K562 (cell line): ENCODE measurements around the gene PPIL1. TPM values are rescaled to one million over a fixed set of nuclear protein-coding genes. Genes with fewer than 3 reads are reported as not detected.
A peak's percentile ranks its signal among the peaks of the same experiment; 100 is the strongest.

Experiments
- BRD4 ChIP-seq: fragments of 200-600 bp; sonication (generic); IDR thresholded peaks from 2 replicates; pipeline ENCODE4 v1.6.1; 2017; ENCODE audit warnings: inconsistent platforms
- CLOCK ChIP-seq: fragments of 250-450 bp; sonication (Bioruptor Pico); IDR thresholded peaks from 2 replicates; pipeline ENCODE4 v1.4.0; 2020; ENCODE audit warnings: mild to moderate bottlenecking, moderate library complexity, borderline replicate concordance
- DIDO1 ChIP-seq: fragments of 450-650 bp; IDR thresholded peaks from 2 replicates; pipeline ENCODE4 v1.6.1; 2016; ENCODE audit warnings: low read depth, missing biosample characterization, missing genetic modification characterization
- DNMT1 ChIP-seq: fragments of 450-650 bp; IDR thresholded peaks from 2 replicates; pipeline ENCODE4 v1.6.1; 2016; ENCODE audit warnings: antibody characterized with exemption, mild to moderate bottlenecking
- EHMT2 ChIP-seq: fragments of 450-650 bp; IDR thresholded peaks from 2 replicates; pipeline ENCODE4 v1.6.1; 2018; ENCODE audit warnings: antibody characterized with exemption
- KLF6 ChIP-seq: fragments of 250-450 bp; sonication (Bioruptor Pico); IDR thresholded peaks from 2 replicates; pipeline ENCODE4 v1.4.0; 2020; ENCODE audit warnings: mild to moderate bottlenecking, moderate library complexity, borderline replicate concordance
- LEF1 ChIP-seq: fragments of 450-650 bp; IDR thresholded peaks from 2 replicates; pipeline ENCODE4 v1.6.1; 2016; ENCODE audit warnings: mild to moderate bottlenecking
- MEF2A ChIP-seq: IDR thresholded peaks from 2 replicates; pipeline ENCODE4 v1.6.1; 2011; ENCODE audit warnings: low read depth, mild to moderate bottlenecking, low read length, moderate library complexity; ENCODE audit not compliant: control insufficient read depth
- PATZ1 ChIP-seq: fragments of 250-450 bp; sonication (Bioruptor Pico); IDR thresholded peaks from 2 replicates; pipeline ENCODE4 v1.5.0; 2020; ENCODE audit warnings: mild to moderate bottlenecking, borderline replicate concordance
- SMARCE1 ChIP-seq: fragments of 450-650 bp; IDR thresholded peaks from 2 replicates; pipeline ENCODE4 v1.7.1; 2016; ENCODE audit warnings: mild to moderate bottlenecking
- ZFPM2 ChIP-seq: fragments of 250-450 bp; sonication (Bioruptor Pico); IDR thresholded peaks from 2 replicates; pipeline ENCODE4 v1.5.1; 2022; ENCODE audit warnings: mild to moderate bottlenecking
- ZNF124 ChIP-seq: sonication (generic); formaldehyde crosslinking; IDR thresholded peaks from 2 replicates; pipeline ENCODE4 v1.8.1; 2022; ENCODE audit warnings: missing genetic modification reagents
- ZNF133 ChIP-seq: fragments of 250-450 bp; sonication (Bioruptor Pico); IDR thresholded peaks from 2 replicates; pipeline ENCODE4 v1.4.0; 2020; ENCODE audit warnings: mild to moderate bottlenecking
- ZNF184 ChIP-seq: sonication (generic); formaldehyde crosslinking; IDR thresholded peaks from 2 replicates; pipeline ENCODE4 v1.5.0; 2020; ENCODE audit warnings: missing genetic modification reagents
- ZNF253 ChIP-seq: fragments of 250-450 bp; sonication (Bioruptor Pico); conservative IDR thresholded peaks from 2 replicates; pipeline ENCODE4 v1.6.1; 2021; ENCODE audit warnings: mild to moderate bottlenecking
- ZNF592 ChIP-seq: fragments of 450-650 bp; IDR thresholded peaks from 2 replicates; pipeline ENCODE4 v1.6.1; 2017; ENCODE audit warnings: antibody characterized with exemption, mild to moderate bottlenecking
- ZNF740 ChIP-seq, 3 experiments: fragments of 200-800 bp in 1 of 3; sonication (Bioruptor generic) in 1 of 3; sonication (generic) in 1 of 3; formaldehyde crosslinking in 1 of 3; IDR thresholded peaks; 2 replicates each; pipeline versions ENCODE4 v1.6.1 to v1.8.0; 2016 to 2022; ENCODE audit warnings: mild to moderate bottlenecking in 2 of 3, missing compliant biosample characterization in 2 of 3, missing genetic modification characterization in 2 of 3, missing genetic modification reagents in 1 of 3
- polyA plus RNA-seq, 8 experiments: library from polyadenylated mRNA; depleted of rRNA in 4 of 8; stranded (reverse) in 5 of 8; unstranded in 3 of 8; fragments of >200 nt; fragmentation: Nextera tagmentation in 2 of 8; fragmentation: Illumina TruSeq in 1 of 8; extraction: Ambion mirVana in 2 of 8; extraction: Trizol in 1 of 8; gene quantifications; 2 replicates each; pipeline versions ENCODE4 v1.2.1 to v1.2.3, GENCODE V29; 2011 to 2014; ENCODE audit warnings: inconsistent platforms in 1 of 8, missing spikeins in 1 of 8
- total RNA-seq, 7 experiments: library from RNA; depleted of rRNA in 6 of 7; stranded (reverse); fragments of >200 nt in 6 of 7; fragmentation: Illumina TruSeq in 2 of 7; extraction: Trizol in 2 of 7; gene quantifications; 2 replicates each; pipeline versions ENCODE4 v1.2.1 to v1.2.3, GENCODE V29; 2011 to 2021; ENCODE audit warnings: low replicate concordance in 1 of 7

Gene PPIL1
- total and polyA plus RNA-seq, 9 of the 15 experiments (the other 6 are each of a cell fraction or from before 2014, with no cell fraction given) = 65.8 to 205 (median 130) TPM

GRCh38 chr6:36820700-36821580, 53.7 kb downstream of the PPIL1 start (continued):
- TF ChIP-seq CLOCK (CRISPR knock-in tag) (no peak), PATZ1 (no peak), ZFPM2 (no peak), ZNF124 (CRISPR knock-in tag) (no peak), ZNF592 (peak; percentile 95), DIDO1 (tag) (no peak), MEF2A (no peak), SMARCE1 (peak; percentile 94), KLF6 (CRISPR knock-in tag) (peak; percentile 55; the same call in 1 of the 2 replicates), ZNF133 (CRISPR knock-in tag) (no peak), BRD4 (no peak), ZNF740 (CRISPR knock-in tag; IDR thresholded peaks at IDR 0.05) (no peak), ZNF740 (tag; IDR thresholded peaks at IDR 0.05) (no peak), ZNF184 (no peak), ZNF253 (CRISPR knock-in tag) (no peak), DNMT1 (no peak), LEF1 (peak; percentile 84), EHMT2 (peak; percentile 40)
